Uterus (tissue), 4 donors: Measurements from ENCODE around the gene SMIM13. TPM values are rescaled to one million over a fixed set of nuclear protein-coding genes. Genes with fewer than 3 reads are reported as not detected.

Source experiments
- DNase-seq, 2 donors: peaks; one replicate each; pipeline ENCODE4 v3.0.0-alpha.2; 2019 to 2020
- H3K27ac ChIP-seq, 2 donors: fragments of 200-600 bp; sonication (generic); 1 replicate in 1 of 2; 2 replicates in 1 of 2; pipeline ENCODE4 v1.5.1; 2016 to 2018
- H3K27me3 ChIP-seq, 2 donors: fragments of 200-600 bp; sonication (generic); one replicate each; pipeline ENCODE4 v1.5.1; 2018 to 2019; ENCODE audit warnings: control low read depth in 1 of 2
- H3K36me3 ChIP-seq, 2 donors: fragments of 200-600 bp; sonication (generic); one replicate each; pipeline ENCODE4 v1.5.1; 2019; ENCODE audit warnings: control low read depth in 1 of 2
- H3K4me1 ChIP-seq, 2 donors: fragments of 200-600 bp; sonication (generic); one replicate each; pipeline ENCODE4 v1.5.1; 2018 to 2019; ENCODE audit warnings: control low read depth in 1 of 2
- H3K4me3 ChIP-seq, 2 donors: fragments of 200-600 bp; sonication (generic); 1 replicate in 1 of 2; 2 replicates in 1 of 2; pipeline ENCODE4 v1.5.1; 2018 to 2019; ENCODE audit warnings: mild to moderate bottlenecking in 1 of 2
- H3K9me3 ChIP-seq, 2 donors: fragments of 200-600 bp; sonication (generic); one replicate each; pipeline ENCODE4 v1.5.1; 2019; ENCODE audit warnings: control low read depth in 1 of 2
- POLR2A ChIP-seq, 2 donors: fragments of 450-650 bp; IDR thresholded peaks; one replicate each; pipeline ENCODE4 v1.6.1; 2016; ENCODE audit warnings: antibody characterized with exemption in 2 of 2, mild to moderate bottlenecking in 1 of 2, moderate library complexity in 1 of 2
- intact Hi-C: fragments of 100-400 bp; cut with DNase I; formaldehyde crosslinking; loops from one replicate; pipeline ENCODE4 v1.15.1; 2023; ENCODE audit warnings: low total_unique reads
- total RNA-seq, 4 donors: library from RNA; depleted of rRNA in 3 of 4; stranded (reverse); fragments of >200 nt in 3 of 4; gene quantifications; one replicate each; pipeline versions ENCODE4 v1.1.0 to v1.2.4, GENCODE V29; 2014 to 2023
- TF ChIP-seq, protein P1 (sequence below), 4 experiments: fragments of 200-600 bp in 2 of 4; fragments of 450-650 bp in 2 of 4; sonication (generic) in 2 of 4; IDR thresholded peaks; one replicate each; pipeline ENCODE4 v1.5.1; 2016 to 2019; ENCODE audit warnings: antibody characterized with exemption in 4 of 4, mild to moderate bottlenecking in 2 of 4, moderate library complexity in 1 of 4
- donor health status: DM: yes; HTN: yes; CAD: no.

SMIM13 gene
- total RNA-seq, 4 donors from 2014 or later, result 4.4 to 25.2 (median 11.4) TPM

DNA sequence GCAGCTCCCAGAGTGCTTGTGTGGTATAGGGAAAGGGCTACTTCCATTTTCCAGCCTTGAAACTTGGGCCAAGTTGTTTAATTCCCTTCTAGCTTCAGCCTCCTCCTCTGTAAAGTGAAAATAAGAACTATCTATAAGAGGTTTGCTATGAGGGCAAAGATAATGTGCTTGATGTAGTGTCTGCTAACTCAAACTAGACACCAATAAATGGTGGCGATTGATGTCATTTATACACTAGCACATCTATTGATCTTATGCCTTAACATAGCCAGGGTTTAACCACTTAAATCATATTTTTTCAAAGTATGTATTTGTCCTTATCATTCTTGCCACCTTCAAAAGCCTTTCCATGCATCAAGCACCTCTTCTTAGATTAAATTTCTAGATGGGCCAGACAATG is 83.6 kb downstream of the SMIM13 start:
- intact Hi-C loops, result loop anchor here (10.0 kb wide), 1 partner anchor 318 kb away; no protein-coding TSS in a partner anchor
- Histone ChIP-seq H3K9me3 (no peaks in the 10 kb centered on the region), H3K4me1 (no peaks in the 10 kb centered on the region), H3K4me3 (no peak overlapping the region), H3K36me3 (no peaks in the 10 kb centered on the region), H3K27ac (no peak overlapping the region), H3K27me3 (no peaks in the 10 kb centered on the region)
- no peak for DNase-seq
- TF ChIP-seq, protein P1, sequence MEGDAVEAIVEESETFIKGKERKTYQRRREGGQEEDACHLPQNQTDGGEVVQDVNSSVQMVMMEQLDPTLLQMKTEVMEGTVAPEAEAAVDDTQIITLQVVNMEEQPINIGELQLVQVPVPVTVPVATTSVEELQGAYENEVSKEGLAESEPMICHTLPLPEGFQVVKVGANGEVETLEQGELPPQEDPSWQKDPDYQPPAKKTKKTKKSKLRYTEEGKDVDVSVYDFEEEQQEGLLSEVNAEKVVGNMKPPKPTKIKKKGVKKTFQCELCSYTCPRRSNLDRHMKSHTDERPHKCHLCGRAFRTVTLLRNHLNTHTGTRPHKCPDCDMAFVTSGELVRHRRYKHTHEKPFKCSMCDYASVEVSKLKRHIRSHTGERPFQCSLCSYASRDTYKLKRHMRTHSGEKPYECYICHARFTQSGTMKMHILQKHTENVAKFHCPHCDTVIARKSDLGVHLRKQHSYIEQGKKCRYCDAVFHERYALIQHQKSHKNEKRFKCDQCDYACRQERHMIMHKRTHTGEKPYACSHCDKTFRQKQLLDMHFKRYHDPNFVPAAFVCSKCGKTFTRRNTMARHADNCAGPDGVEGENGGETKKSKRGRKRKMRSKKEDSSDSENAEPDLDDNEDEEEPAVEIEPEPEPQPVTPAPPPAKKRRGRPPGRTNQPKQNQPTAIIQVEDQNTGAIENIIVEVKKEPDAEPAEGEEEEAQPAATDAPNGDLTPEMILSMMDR (IDR thresholded peaks at IDR 0.05), result no peak

DNA sequence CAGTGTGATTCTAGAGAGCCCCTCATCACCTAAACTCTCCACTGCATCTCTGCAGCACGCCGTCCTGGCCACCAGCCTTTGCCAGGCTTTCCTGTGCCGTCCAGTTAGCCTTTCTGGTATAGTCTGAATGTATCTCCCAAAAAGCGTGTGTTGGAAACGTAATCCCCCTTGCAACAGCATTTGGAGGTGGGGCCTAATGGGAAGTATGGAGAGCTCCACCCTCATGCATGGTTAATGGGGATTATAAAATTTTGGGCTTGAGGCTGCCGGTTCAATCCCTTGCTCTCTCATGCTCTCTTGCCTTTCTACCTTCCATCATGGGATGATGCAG is 85.4 kb downstream of the SMIM13 start:
- H3K27ac ChIP-seq, result no peak overlapping the region
- no peak overlapping the region for H3K4me3 ChIP-seq
- no peaks in the 10 kb centered on the region for H3K4me1 ChIP-seq
- H3K36me3 ChIP-seq, result no peaks in the 10 kb centered on the region
- H3K9me3 ChIP-seq, result no peaks in the 10 kb centered on the region
- intact Hi-C loops, result loop anchor here (10.0 kb wide), 1 partner anchor 316 kb away; no protein-coding TSS in a partner anchor
- TF ChIP-seq, protein P1 (IDR thresholded peaks at IDR 0.05), result no peak
- TF ChIP-seq POLR2A (IDR thresholded peaks at IDR 0.05), result no peak
- H3K27me3 ChIP-seq, result no peaks in the 10 kb centered on the region
- no peak for DNase-seq

DNA sequence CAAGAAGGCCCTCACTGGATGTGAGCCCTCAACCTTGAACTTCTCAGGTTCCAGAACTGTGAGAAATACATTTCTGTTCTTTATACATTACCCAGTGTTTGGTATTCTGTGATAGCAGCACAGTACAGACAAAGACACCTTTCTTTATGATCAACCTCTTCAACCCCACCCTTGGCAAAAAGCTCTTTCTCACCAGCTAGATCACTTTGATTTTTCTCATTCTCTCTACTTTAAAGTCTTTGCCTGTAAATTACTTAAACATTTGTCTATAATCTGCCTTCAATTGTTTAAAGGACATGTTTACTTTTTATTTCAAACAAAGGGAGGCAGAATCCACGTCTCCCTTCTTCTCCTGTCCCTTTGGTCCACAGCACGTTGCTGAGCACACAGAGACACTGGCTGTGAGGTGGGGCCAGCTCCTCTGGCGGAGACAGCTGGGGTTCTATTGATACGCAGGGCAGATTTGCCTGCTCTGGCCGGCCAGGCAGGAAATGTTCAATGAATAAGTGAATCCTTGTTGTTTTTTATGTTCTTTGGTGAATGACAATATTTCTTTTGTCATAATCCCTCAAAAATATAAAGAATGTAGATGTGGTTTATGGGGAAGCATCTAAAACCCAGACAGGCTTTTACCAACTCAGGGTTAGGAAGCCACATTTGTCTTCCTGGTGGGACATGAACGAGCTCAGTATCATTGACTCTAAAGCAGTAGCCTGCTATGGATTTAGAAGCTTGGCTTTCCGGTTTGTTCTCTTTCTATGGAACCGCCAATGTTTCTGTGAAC is 86.0 kb downstream of the SMIM13 start:
- H3K4me3 ChIP-seq, result no peak overlapping the region
- TF ChIP-seq, protein P1 (IDR thresholded peaks at IDR 0.05), result no peak
- TF ChIP-seq POLR2A (IDR thresholded peaks at IDR 0.05), result no peak
- H3K4me1 ChIP-seq, result no peaks in the 10 kb centered on the region
- intact Hi-C loops, result loop anchor here (10.0 kb wide), 1 partner anchor 315 kb away; no protein-coding TSS in a partner anchor
- no peak overlapping the region for H3K27ac ChIP-seq
- no peaks in the 10 kb centered on the region for H3K27me3 ChIP-seq
- H3K9me3 ChIP-seq, result no peaks in the 10 kb centered on the region
- no peaks in the 10 kb centered on the region for H3K36me3 ChIP-seq
- no peak for DNase-seq

DNA sequence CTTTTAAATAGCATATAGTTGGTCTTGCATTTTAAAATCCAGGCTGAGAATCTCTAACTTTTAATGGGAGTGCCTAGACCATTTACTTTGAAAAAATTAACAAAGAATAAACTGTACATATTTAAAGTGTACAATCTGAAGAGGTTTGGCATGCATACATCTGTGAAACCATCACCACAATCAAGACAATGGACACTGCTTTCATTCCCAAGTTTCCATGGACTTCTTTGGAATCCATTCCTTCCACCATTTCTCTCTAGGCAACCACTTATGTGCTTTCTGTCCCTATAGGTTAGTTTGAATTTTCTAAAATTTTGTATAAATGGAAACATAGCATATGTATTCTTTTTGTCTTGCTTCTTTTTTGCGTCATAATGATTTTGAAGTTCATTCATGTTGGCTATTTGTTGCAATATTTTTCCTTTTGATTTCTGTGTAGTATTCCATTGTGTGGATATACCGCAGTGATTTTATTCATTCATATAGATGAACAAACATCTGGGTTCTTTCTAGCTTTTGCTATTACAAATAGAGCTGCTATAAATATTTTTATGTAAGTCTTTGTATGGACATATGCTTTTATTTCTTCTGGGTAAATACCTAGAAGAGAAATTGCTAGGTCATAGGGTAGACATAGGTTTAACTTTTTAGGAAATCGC is 88.0 kb downstream of the SMIM13 start:
- intact Hi-C loops, result no loop called here

More for the DNA sequence above, 88.0 kb downstream of the SMIM13 start:
- Histone ChIP-seq H3K4me1 (no peaks in the 10 kb centered on the region), H3K27me3 (no peaks in the 10 kb centered on the region), H3K36me3 (no peaks in the 10 kb centered on the region), H3K9me3 (no peaks in the 10 kb centered on the region), H3K4me3 (no peak overlapping the region), H3K27ac (no peak overlapping the region)
- TF ChIP-seq, protein P1 (IDR thresholded peaks at IDR 0.05), result no peak
- no peak for TF ChIP-seq POLR2A (IDR thresholded peaks at IDR 0.05)
- DNase-seq, result no peak
